ENCODE results near the gene NTRK3. TPM values are rescaled to one million over a fixed set of nuclear protein-coding genes. Genes with fewer than 3 reads are reported as not detected.

NTRK3 gene
- total RNA-seq, 1 donor from 2014 or later = 3.5 TPM

DNA sequence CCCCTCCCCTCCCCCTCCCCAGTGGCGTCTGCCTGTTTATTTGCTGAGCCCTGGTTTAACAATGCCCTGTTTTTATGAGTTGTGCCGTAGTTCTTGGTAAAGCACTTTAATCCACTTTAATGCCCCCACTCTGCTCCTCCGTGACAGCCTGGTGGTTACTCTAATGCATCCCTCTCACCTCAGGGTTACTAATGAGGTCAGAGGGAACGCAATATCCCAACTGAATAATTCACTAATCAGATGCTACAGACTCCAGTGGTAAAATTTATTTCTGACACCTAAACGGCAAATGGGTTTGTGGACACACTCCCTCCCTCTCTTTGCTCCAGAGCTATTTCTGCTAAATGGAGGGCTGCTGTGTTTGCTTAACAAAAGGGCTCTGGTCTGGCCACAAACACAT lies 26.1 kb upstream of the NTRK3 start:
- H3K9me3 ChIP-seq = no peaks in the 10 kb centered on the region
- peaks cover 33% of the 10 kb centered on the region for H3K27me3 ChIP-seq (ENCODE audit: low read depth)
- ATAC-seq (no peak), DNase-seq (no peak)
- H3K36me3 ChIP-seq = no peaks in the 10 kb centered on the region
- TF ChIP-seq, protein P1, sequence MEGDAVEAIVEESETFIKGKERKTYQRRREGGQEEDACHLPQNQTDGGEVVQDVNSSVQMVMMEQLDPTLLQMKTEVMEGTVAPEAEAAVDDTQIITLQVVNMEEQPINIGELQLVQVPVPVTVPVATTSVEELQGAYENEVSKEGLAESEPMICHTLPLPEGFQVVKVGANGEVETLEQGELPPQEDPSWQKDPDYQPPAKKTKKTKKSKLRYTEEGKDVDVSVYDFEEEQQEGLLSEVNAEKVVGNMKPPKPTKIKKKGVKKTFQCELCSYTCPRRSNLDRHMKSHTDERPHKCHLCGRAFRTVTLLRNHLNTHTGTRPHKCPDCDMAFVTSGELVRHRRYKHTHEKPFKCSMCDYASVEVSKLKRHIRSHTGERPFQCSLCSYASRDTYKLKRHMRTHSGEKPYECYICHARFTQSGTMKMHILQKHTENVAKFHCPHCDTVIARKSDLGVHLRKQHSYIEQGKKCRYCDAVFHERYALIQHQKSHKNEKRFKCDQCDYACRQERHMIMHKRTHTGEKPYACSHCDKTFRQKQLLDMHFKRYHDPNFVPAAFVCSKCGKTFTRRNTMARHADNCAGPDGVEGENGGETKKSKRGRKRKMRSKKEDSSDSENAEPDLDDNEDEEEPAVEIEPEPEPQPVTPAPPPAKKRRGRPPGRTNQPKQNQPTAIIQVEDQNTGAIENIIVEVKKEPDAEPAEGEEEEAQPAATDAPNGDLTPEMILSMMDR (IDR thresholded peaks at IDR 0.05) = no peak
- intact Hi-C loops (cut with DNase I) = no loop called here
- no peaks in the 10 kb centered on the region for H3K4me1 ChIP-seq
- H3K4me3 ChIP-seq = no peak overlapping the region
- no peak overlapping the region for H3K27ac ChIP-seq

DNA sequence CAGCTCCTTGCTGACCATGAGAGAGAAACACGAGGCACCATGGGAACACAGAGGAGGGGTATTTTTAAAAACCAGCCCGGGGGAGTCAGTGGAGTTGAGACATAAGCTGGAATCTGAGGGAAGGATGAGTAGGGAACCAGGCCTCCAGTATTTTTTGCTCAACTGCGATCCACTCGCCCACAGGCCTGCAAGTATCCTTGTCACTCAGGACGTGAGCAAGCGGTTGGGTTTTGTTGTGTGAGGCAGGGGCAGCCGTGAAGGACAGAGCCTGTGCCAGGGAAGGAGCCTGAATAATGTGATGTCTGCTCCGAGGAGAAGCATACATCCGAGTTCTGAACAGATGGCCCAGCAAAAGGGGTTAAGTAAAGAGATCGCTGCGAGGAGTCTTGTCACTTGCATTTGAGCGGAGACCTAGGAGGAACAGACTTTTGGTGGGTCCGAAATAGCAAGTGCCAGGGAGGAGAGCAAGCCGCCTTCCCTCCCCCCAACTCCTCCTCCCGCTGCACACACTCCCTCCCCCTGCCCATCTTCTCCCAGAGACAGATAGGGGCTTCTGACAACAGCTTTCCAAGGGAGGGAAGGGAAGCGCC lies 20.4 kb upstream of the NTRK3 start:
- no peak for DNase-seq
- intact Hi-C loops (cut with DNase I) = no loop called here
- peaks cover 13% of the 10 kb centered on the region for H3K27me3 ChIP-seq (ENCODE audit: low read depth)
- ATAC-seq = no peak
- TF ChIP-seq, protein P1 (IDR thresholded peaks at IDR 0.05) = no peak
- no peaks in the 10 kb centered on the region for H3K36me3 ChIP-seq
- H3K4me3 ChIP-seq = no peak overlapping the region
- no peaks in the 10 kb centered on the region for H3K9me3 ChIP-seq
- H3K4me1 ChIP-seq = no peaks in the 10 kb centered on the region
- H3K27ac ChIP-seq = no peak overlapping the region

DNA sequence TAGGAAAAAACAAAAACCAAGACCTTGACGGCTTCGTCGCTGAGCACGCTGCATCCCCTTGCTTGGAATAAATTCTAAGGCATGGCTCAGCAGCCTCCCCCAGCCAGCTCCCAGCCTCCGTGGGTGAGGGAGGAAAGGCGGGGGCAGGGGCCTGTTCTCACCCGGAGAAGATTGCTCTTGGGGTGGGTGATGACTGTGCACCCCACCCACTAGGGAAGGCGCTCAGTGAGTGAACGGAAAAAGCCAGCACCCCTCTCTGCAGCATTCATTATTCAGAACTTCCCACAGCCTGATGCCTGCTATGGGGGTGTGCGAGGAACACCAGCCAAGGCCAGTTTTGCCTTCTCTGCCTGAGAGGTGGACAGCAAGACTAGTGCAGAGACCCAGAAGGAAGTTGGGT lies 19.3 kb upstream of the NTRK3 start:
- TF ChIP-seq, protein P1 (IDR thresholded peaks at IDR 0.05) = no peak
- intact Hi-C loops (cut with DNase I) = no loop called here
- ATAC-seq (no peak), DNase-seq (no peak)
- Histone ChIP-seq H3K27ac (no peak overlapping the region), H3K9me3 (no peaks in the 10 kb centered on the region), H3K36me3 (no peaks in the 10 kb centered on the region), H3K27me3 (ENCODE audit: low read depth) (peaks cover 7% of the 10 kb centered on the region), H3K4me3 (no peak overlapping the region), H3K4me1 (no peaks in the 10 kb centered on the region)

DNA sequence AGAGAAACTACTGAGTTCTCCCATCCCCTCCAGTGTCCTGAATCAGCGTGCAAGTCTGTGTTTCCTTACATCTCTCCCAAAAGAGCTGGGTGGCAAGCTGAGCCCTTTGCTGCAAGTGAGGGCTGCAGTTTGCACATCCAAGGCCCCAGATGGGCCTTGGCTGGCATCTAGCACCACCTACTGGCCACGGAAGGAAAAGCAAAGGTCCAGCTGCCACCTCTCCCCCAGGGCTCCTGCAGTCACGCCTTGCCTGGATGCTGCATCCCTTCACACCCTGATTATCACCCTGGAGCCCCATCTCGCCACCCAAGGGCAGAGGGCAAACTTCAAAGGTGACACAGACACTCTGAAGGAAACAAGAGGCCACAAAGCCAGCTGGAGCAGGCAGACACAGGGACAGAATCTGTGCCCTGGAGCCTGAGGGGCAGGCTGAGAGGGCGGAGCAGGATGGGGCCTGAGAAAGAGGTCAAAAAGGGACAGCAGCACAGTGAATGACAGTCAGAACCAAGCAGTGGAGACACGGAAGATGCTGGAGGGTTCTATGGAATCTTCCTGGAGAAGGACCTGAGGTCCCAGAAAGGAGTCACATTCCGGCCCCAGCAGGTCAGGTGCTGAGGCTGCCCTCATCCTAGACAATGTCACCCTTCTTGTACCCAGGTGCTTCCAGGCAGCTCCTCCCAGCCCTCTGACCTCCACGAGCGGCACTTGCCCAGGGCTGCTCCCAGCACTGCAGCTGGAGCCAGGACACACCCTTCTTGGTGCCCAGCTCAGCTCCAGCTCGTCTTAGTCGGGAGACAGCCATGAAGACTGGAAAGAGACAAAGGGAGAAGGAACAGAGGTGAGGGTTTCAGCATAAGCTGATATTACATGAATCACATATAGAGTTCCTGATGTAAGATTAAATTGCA lies 18.3 kb upstream of the NTRK3 start:
- Histone ChIP-seq H3K36me3 (no peaks in the 10 kb centered on the region), H3K27ac (no peak overlapping the region), H3K9me3 (no peaks in the 10 kb centered on the region), H3K4me1 (no peaks in the 10 kb centered on the region), H3K27me3 (ENCODE audit: low read depth) (peaks cover 7% of the 10 kb centered on the region), H3K4me3 (no peak overlapping the region)
- intact Hi-C loops (cut with DNase I) = no loop called here
- DNase-seq (no peak), ATAC-seq (peak; percentile 69 to 76)
- TF ChIP-seq, protein P1 (IDR thresholded peaks at IDR 0.05) = peak; percentile 81

DNA sequence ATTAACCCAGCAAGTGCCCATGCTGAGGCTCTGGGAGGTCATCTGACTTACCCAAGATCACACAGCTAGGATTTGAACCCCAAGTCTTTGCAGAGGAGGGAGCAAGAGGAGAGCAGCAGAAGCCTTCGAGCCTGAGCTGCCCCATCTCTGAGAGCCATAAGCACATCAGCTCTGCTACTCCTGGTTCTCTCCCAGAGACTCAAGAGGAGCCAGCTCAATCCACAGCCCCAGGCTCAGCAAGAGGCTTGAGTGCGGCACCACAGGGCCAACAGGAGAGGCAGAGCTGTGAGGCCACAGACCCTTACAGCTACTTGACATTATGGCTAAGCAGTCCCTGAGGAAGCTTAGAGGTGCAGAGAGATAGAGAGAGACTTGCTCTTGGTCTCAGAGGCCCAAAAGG lies 15.9 kb upstream of the NTRK3 start:
- Histone ChIP-seq H3K4me1 (no peaks in the 10 kb centered on the region), H3K36me3 (no peaks in the 10 kb centered on the region), H3K4me3 (no peak overlapping the region), H3K9me3 (no peaks in the 10 kb centered on the region), H3K27ac (no peak overlapping the region), H3K27me3 (ENCODE audit: low read depth) (peaks cover 7% of the 10 kb centered on the region)
- ATAC-seq (no peak), DNase-seq (no peak)
- TF ChIP-seq, protein P1 (IDR thresholded peaks at IDR 0.05) = no peak
- intact Hi-C loops (cut with DNase I) = no loop called here

All from lower lobe of right lung (tissue), 2 donors.